Thymus (tissue), 11 donors: ENCODE results near the gene GOLGA6C. TPM values are rescaled to one million over a fixed set of nuclear protein-coding genes. Genes with fewer than 3 reads are reported as not detected.
A peak's percentile ranks its signal among the peaks of the same experiment; 100 is the strongest.
"Not testable (repeated sequence)": the region's sequence is repeated elsewhere in the genome, so short reads cannot be mapped to it uniquely, and the experiment has no call there.

Source experiments
- DNase-seq, 9 donors: peaks; one replicate each; pipeline ENCODE4 v3.0.0-alpha.2; 2013; ENCODE audit warnings: low spot score in 9 of 9, low read depth in 6 of 9, missing footprints in 1 of 9
- H3K27ac ChIP-seq, 2 donors: one replicate each; pipeline ENCODE4 v1.5.1; 2013; ENCODE audit warnings: control low read depth in 1 of 2, low read depth in 1 of 2, low read length in 1 of 2, mild to moderate bottlenecking in 1 of 2, moderate library complexity in 1 of 2
- H3K27me3 ChIP-seq, 2 donors: one replicate each; pipeline ENCODE4 v1.5.1; 2013; ENCODE audit warnings: low read length in 1 of 2; ENCODE audit not compliant: control insufficient read depth in 2 of 2, insufficient read depth in 1 of 2
- H3K36me3 ChIP-seq, 2 donors: one replicate each; pipeline ENCODE4 v1.5.1; 2013; ENCODE audit warnings: low read length in 1 of 2, mild to moderate bottlenecking in 1 of 2, moderate library complexity in 1 of 2; ENCODE audit not compliant: control insufficient read depth in 2 of 2, insufficient read depth in 2 of 2
- H3K4me1 ChIP-seq, 2 donors: one replicate each; pipeline ENCODE4 v1.5.1; 2013; ENCODE audit warnings: low read length in 2 of 2; ENCODE audit not compliant: control insufficient read depth in 2 of 2, insufficient read depth in 2 of 2
- H3K4me3 ChIP-seq, 2 donors: one replicate each; pipeline ENCODE4 v1.5.1; 2013; ENCODE audit warnings: low read length in 2 of 2, control low read depth in 1 of 2, mild to moderate bottlenecking in 1 of 2
- H3K9me3 ChIP-seq, 2 donors: one replicate each; pipeline ENCODE4 v1.5.1; 2013; ENCODE audit warnings: low read length in 1 of 2, mild to moderate bottlenecking in 1 of 2; ENCODE audit not compliant: control insufficient read depth in 2 of 2, insufficient read depth in 1 of 2
- WGBS: extraction: QIAGEN DNeasy Blood & Tissue Kit; methylation state at CpG from one replicate; pipeline ENCODE4 v1.1.7; 2013; 5-methylcytosine and 5-hydroxymethylcytosine counted together
- polyA plus RNA-seq: library from polyadenylated mRNA; stranded (reverse); fragments of 200-250 nt; gene quantifications from one replicate; pipeline ENCODE4 v1.2.3, GENCODE V29; 2013
- total RNA-seq: library from RNA; stranded (reverse); fragments of 120-200 nt; gene quantifications from one replicate; pipeline ENCODE4 v1.2.4, GENCODE V29; 2013
- donor health status: healthy.

Gene GOLGA6C
- total and polyA plus RNA-seq, 2 donors = 0.05 TPM

- Histone ChIP-seq H3K4me1 (no peaks in the 10 kb centered on the region), H3K27ac (no peak overlapping the region), H3K4me3 (no peak overlapping the region), H3K27me3 (peaks cover 0 to 3% of the 10 kb centered on the region in 2 donors), H3K9me3 (no peaks in the 10 kb centered on the region), H3K36me3 (no peaks in the 10 kb centered on the region)
- 97% methylated on average over 9 of the region's 9 CpGs for WGBS
- no peak for DNase-seq
Observed at GRCh38 chr15:75302318-75302717, 44.2 kb downstream of the GOLGA6C start.

- not testable (repeated sequence) for H3K4me3 ChIP-seq, DNase-seq, H3K9me3 ChIP-seq, H3K27ac ChIP-seq, H3K27me3 ChIP-seq, H3K4me1 ChIP-seq, H3K36me3 ChIP-seq
- WGBS = 94% methylated on average over 4 of the region's 4 CpGs
Observed at GRCh38 chr15:75302753-75303152, 44.6 kb downstream of the GOLGA6C start.

- no peaks in the 10 kb centered on the region for H3K9me3 ChIP-seq
- DNase-seq = no peak
- H3K27me3 ChIP-seq = peaks cover 0 to 11% of the 10 kb centered on the region in 2 donors
- no peaks in the 10 kb centered on the region for H3K36me3 ChIP-seq
- WGBS = 91% methylated on average over 3 of the region's 3 CpGs
- no peaks in the 10 kb centered on the region for H3K4me1 ChIP-seq
- H3K4me3 ChIP-seq = no peak overlapping the region
- H3K27ac ChIP-seq = no peak overlapping the region
Observed at GRCh38 chr15:75306188-75306587, 48.1 kb downstream of the GOLGA6C start.

GRCh38 chr15:75307778-75308390 is 49.8 kb downstream of the GOLGA6C start:
- Histone ChIP-seq H3K4me3 (no peak overlapping the region), H3K9me3 (no peaks in the 10 kb centered on the region), H3K27me3 (peaks cover 0 to 11% of the 10 kb centered on the region in 2 donors), H3K4me1 (no peaks in the 10 kb centered on the region), H3K36me3 (no peaks in the 10 kb centered on the region), H3K27ac (no peak overlapping the region)
- DNase-seq = peak in 4 of 9 donors; percentile 2 to 26 (median 16)
- 41% methylated on average over 15 of the region's 15 CpGs for WGBS

- H3K36me3 ChIP-seq = no peaks in the 10 kb centered on the region
- H3K4me1 ChIP-seq = no peaks in the 10 kb centered on the region
- DNase-seq = no peak
- H3K27ac ChIP-seq = no peak overlapping the region
- peaks cover 0 to 11% of the 10 kb centered on the region in 2 donors for H3K27me3 ChIP-seq
- no peaks in the 10 kb centered on the region for H3K9me3 ChIP-seq
- no peak overlapping the region for H3K4me3 ChIP-seq
Observed at GRCh38 chr15:75309711-75310110, 51.6 kb downstream of the GOLGA6C start.

GRCh38 chr15:75312548-75312947 is 54.4 kb downstream of the GOLGA6C start:
- not testable (repeated sequence) for H3K36me3 ChIP-seq, H3K27ac ChIP-seq, H3K4me1 ChIP-seq, H3K27me3 ChIP-seq, H3K9me3 ChIP-seq, H3K4me3 ChIP-seq, DNase-seq
- 100% methylated on average over 1 of the region's 1 CpG for WGBS

- no peaks in the 10 kb centered on the region for H3K36me3 ChIP-seq
- H3K4me3 ChIP-seq = no peak overlapping the region
- 97% methylated on average over 13 of the region's 13 CpGs for WGBS
- no peak for DNase-seq
- H3K27ac ChIP-seq = no peak overlapping the region
- H3K9me3 ChIP-seq = no peaks in the 10 kb centered on the region
- no peaks in the 10 kb centered on the region for H3K4me1 ChIP-seq
- H3K27me3 ChIP-seq = peaks cover 0 to 3% of the 10 kb centered on the region in 2 donors
Observed at GRCh38 chr15:75313116-75313845, 55.1 kb downstream of the GOLGA6C start.

GRCh38 chr15:75314552-75315290 is 56.6 kb downstream of the GOLGA6C start:
- no peaks in the 10 kb centered on the region for H3K9me3 ChIP-seq
- no peaks in the 10 kb centered on the region for H3K27me3 ChIP-seq
- H3K27ac ChIP-seq = no peak overlapping the region
- H3K4me1 ChIP-seq = no peaks in the 10 kb centered on the region
- no peak for DNase-seq
- WGBS = 95% methylated on average over 5 of the region's 5 CpGs
- H3K36me3 ChIP-seq = no peaks in the 10 kb centered on the region
- H3K4me3 ChIP-seq = no peak overlapping the region

GRCh38 chr15:75319231-75319897 is 61.2 kb downstream of the GOLGA6C start:
- DNase-seq, H3K9me3 ChIP-seq, H3K4me3 ChIP-seq, H3K27me3 ChIP-seq, H3K4me1 ChIP-seq, H3K27ac ChIP-seq, H3K36me3 ChIP-seq: not testable (repeated sequence)
- 94% methylated on average over 5 of the region's 5 CpGs for WGBS
